ENCODE results near the gene LRRK2.
"Not testable (repeated sequence)": the region's sequence is repeated elsewhere in the genome, so short reads cannot be mapped to it uniquely, and the experiment has no call there.

The LRRK2 gene

DNA sequence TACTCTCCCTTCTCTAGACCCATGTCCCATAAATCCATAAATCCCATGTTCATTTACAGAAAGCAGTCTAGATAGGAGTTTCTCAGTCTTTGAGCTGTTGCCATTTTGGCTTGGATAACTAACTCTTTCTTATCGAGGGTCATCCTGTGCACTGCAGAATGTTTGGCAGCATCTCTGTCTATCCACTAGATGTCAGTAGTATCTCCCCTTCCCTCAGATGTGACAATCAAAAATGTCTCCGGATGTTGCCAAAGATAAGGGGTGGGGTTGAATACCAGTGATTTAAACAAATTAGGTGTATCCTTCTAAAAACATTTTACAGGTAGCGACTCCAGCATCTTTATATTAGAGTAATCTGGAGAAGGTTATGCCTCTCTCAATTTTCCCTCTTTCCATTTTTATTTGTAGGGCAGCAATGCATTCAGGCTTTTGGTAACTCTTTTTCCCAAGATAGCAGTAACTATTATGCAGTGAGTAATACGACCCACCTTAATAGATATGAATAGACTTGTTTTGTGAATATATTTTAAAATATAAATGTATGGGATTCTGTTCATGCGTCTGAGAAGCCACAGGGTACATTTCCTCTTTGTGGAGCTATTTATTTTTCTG lies 100.7 kb downstream of the LRRK2 start:
- no peak for DNase-seq

DNA sequence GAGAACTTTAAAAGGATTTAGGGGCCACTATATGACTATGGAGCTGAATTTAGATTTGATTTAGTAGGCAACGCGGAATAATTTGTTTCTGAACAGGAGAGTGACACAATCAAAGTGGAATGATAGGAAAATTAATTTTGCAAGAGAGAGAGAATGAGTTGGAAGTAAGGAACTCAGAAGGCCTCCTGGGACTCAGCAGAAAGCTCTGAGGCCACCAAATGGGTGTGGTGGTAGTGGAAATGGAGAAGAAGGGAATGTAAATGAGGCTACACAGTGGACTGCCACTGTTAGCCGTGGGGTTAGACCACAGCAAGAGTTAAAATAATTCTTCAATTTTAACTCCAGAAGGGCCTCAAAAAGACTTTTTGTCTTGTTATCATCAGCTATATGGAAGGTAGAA lies 102.7 kb downstream of the LRRK2 start:
- DNase-seq = no peak

DNA sequence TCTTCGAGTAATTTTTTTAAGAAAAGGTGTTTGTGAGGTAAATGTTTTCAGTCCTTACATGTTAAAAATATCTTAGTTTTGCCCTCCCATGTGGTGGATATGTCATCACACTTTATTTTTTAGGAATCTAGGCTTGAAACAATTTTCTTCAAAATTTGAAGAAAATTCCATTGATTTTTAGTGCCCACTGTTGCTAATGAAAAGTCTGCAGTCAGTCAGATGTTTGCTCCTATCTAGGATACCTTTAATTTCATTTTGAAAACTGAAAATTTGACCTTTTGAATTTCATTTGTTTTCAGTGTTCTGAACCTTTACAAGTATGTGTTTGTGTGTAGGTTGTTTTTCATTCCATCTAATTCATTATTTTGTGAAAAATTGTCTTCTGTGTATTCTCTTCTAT lies 105.4 kb downstream of the LRRK2 start:
- DNase-seq = no peak

DNA sequence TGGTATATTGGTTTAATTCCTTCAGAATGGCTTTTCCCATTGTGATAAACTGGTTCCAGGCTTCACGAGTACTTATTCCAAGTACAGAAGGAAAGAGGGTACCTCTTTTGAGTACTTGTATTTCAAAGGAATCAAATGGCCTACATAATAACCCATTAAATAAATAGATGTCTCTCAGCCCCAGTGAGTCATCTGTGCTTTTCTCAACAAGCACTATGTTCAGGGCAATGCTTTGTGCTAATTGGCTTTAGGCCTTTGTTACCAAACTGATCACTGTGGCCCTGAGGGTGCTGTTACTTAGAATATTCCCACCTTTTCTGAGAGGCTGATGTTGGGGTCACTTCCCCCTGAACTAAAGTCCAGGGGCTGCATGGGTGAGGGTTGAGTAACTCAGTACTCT lies 107.1 kb downstream of the LRRK2 start:
- DNase-seq = no peak

DNA sequence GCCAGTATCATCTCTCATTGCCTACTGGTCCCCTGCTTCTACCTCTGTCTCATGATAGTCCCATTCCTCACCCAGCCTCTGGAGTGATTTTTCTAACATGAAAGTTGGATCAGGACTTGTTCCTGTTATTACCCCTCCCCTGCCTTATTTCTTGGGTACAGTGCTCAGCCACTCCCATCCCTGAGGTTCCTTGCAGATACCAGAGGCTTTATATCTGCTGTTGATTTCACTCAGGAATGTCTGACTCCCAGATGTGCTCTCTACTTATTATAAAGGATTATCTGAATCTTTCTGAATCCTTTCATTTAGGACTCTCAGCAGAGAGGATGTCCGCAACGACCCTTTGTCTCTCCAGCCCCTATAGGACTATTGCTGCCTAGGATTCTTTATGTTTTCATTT lies 111.2 kb downstream of the LRRK2 start:
- DNase-seq = no peak

DNA sequence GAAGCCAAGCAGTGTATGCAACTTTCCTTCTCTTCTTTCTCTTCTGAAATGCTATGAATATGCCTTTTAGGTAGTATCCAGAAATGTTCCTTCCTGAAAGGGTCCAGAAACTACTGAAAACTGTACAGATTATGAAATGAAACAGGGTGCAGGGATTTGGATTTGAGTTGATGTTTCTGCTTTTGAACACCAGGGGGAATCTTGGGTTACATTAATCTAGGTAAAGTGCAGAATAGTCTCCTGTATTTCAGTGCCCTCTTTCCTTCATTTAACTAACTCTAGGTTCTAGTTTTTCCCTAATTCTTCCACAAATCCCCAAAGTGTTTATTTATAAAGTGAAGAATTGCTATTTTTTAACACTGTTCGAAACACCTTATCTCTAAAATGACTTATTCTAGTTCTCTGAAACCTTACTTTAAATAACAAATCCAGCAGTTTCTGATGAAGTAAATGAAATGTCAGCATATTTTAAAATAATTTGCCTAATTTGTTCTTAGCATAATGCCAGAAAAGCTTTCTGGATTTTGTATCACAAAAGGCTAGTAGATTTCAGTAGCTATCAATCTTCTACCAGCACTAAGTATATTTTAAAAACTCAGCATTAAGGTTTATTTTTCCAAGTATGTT lies 111.9 kb downstream of the LRRK2 start:
- no peak for DNase-seq

DNA sequence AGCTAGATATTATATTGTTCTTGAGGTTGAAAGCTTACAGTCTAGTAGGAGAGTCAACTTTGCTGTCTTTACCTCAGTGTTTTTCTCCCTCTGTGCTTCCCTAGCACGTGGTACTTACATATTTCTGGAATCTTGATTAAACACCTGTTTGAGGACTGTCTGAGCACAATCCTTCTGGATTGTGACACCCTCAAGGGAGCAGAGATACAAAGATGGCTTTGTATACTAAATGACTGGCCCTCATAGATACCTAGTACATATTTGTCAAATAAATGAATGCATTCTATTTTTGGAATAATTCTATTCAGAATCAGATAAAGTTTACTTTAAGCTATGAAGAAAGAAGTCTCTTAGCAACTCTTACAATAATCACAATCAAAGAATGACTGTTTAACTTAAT lies 113.3 kb downstream of the LRRK2 start:
- no peak for DNase-seq

DNA sequence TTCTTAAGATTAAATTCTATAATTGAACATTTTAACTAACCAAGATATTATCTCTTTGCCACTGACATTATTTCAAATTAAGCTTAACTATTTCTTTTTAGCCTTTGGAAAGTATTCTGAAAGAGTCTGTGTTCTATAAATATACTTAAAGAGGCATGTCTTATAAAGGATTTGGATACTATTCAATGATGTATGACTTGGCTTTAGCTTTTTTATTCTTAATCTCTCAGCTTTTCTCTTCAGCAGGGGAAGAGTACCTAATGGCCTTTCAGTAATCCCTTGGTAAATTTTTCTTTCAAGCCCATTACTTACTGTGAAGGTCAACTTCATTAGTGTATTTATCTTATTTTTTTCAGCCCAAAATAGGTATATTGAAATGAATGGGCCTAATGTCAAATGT lies 113.8 kb downstream of the LRRK2 start:
- no peak for DNase-seq

DNA sequence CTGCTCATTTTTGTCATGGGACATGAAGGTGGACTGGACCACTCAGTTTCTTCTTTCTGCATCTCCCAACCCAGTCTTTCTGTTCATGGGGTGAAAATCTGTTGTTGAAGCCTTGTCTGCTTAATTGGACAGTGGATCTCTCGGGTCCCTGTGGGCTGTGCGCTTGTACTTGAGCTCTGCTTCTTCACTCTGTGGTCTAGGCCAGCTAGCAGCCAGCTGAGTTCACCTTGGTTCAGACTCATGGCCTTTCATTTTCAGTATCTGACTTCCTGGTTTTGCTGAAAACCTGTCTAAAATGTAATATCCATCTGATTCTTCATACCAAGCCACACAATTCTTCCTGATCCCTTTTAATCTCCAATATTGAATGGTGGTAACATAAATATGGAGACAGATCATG lies 117.2 kb downstream of the LRRK2 start:
- DNase-seq = no peak

DNA sequence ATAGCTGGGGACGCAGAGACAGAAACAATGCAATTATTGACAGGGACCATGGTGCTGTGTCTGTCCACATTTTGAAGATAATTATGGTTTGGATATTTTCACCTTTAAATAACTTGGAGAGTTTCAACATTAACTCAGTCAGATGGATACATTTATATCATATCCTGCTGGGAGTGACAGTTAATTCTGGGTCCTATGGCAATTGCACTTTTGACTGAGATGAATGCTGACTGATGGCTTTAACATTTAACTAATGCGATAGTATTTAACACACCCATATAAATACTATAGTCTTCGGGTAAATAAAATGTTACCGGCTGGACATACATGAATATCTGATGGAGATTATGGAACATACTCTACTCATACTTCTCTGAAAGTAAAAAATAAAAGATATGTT lies 118.3 kb downstream of the LRRK2 start:
- no peak for DNase-seq

DNA sequence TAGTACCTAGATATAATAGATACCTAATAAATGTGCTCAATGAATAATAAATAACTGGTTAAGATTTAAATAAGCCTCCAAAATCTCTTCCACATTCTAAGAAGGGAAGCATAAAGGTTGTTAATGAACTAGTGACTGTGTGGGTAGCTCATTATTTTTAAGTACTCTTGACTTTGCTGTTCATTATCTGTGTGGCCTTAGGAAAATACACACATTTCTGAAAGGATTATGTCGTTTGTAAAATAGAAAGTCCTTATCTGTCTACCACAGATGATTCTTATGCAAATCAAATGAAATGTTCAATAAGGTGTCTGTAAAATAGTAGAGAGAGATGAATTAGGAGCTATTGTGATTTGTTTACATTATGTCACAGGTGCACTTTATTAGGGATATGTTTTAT lies 119.5 kb downstream of the LRRK2 start:
- DNase-seq = no peak

DNA sequence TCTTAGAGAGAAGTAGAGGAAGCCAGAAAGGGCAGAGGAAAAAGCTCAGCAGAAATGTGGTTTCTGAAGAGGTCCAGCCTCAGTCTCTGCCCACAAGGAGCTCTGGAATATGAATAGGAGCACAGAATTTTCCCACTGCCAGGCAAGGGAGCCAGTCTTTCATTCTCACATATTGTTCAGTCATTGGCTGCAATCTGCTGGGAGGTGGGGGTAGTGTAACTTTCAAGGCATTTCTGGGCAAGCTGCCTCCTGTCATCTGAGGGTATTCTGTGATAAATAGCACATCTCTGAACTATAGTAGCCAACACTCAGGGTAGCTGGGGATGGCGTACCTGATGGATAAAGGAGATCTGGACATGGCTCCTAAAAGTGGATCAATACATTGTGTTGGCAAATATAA lies 127.2 kb downstream of the LRRK2 start:
- DNase-seq = no peak

DNA sequence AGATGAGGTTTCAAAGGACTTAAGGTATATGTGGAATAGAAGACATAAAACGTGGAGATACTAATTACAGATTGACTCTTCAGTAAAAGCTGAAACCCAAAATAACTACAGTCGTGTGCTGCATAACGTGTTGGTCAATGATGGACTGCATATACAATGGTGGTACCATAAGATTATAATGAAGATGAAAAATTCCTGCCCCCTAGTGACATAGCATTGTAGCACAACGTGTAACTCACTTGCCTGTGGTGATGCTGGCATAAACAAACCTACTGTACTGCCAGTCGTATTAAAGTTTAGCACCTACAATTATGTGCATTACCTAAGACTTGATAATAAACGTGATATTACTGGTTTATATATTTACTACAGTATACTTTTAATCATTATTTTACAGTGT lies 150.3 kb downstream of the LRRK2 start:
- DNase-seq = no peak

DNA sequence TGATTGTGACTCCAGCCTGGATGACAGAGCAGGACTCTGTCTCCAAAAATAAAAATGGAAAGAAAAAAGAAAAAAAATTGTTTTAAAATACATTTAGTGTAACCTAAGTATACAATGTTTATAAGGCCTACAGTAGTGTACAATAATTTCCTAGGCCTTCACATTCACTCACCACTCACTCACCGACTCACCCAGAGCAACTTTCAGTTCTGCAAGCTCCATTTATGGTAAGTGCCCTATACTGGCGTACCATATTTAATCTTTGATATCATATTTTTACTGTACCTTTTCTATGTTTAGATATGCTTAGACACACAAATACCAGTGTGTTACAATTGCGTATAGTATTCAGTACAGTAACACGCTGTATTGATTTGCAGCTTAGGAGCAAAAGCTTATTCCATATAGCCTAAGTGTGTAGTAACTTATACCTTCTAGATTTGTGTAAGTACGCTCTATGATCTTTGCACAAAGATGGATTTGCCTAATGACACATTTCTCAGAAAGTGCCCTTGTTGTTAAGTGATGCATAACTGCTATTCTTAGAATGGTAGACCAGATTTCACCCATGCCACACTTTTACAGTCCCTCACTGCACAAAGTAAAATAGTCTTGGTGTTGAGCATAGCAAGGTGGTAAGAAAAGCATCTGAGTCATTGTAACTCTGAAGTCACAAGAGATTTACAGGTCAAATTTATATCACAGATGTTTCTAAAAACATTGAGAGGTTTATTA lies 151.9 kb downstream of the LRRK2 start:
- DNase-seq = no peak

DNA sequence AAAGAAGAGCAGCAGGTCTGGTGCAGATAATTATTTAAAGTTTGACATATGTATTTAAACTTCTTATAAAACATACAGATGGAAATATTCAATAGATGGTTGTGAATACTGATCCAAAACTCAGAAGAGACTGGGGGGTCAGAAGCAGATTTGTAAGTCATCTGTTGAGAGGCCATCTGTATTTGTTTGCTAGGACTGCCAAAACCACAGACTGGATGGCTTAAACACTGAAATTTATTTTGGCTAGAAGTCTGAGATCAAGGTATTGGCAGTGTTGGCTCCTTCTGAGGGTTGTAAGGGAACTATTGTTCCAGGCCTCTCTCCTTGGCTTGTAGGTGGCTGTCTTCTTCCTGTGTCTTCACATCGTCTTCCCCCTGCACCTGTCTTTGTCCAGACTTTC lies 153.9 kb downstream of the LRRK2 start:
- DNase-seq = no peak

DNA sequence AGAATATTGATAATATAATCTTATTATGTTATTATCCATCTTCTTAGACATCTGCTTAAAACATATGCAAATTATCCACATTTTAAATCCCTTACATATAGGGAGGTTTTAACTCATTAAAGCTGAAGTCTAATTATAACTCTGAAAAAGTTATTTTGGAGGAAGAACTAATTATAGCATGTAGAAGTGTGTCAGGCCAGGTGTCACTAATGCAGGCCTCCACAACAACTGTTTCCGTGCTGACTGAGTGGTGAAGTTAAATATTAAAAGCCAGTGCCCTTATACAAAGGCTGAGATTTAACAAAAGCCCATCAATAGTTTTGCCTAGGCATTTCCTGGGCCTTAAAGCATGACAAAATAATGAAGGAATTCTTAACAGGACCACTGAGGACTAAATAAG lies 157.4 kb downstream of the LRRK2 start:
- DNase-seq = no peak

DNA sequence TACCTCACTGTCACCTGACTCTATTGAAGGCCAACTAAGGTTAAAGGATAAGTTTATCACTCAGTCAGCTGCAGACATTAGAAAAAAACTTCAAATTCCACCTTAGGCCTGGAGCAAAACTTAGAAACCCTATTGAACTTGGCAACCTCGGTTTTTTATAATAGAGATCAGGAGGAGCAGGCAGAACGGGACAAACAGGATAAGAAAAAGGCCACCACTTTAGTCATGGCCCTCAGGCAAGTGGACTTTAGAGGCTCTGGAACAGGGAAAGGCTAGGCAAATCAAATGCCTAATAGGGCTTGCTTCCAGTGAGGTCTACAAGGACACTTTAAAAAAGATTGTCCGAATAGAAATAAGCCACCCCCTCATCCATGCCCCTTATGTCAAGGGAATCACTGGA lies 162.5 kb downstream of the LRRK2 start:
- not testable (repeated sequence) for DNase-seq

DNA sequence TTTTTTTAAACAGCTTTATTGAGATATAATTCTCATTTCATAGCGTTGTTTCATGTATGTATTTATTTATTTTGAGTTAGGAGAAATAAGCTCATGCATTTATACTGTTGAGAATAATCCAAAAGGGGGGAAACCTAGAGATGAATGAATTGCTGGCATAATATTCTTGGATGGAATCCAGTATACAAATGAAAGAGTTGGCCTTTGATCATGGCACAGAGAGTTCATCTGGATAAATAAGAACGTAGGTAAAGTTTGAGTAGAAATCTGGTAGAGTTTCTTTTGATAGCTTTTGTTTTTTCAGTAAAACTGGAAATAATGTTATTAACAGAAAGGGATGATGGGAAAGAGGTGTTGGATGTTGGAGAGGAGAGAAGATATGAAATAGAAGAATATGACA lies 166.2 kb downstream of the LRRK2 start:
- DNase-seq = no peak

DNA sequence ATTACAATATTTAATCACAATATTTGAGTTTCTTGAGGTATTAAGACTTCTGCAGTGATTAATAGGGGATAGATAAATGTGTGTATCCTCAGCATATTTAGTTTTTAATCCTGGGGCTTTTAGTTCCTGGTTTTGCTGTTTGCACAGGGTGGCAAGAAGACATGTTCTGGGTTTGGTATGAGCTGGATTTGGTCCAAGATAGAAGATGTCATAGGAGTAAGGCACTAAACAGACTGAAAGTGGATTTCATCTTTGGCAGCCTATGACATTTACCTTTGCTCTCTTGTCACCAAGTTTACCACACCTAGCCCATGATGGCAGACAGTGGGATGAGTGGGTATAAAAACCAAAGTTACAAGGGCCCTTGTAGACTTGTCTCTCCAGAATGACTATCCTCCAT lies 168.2 kb downstream of the LRRK2 start:
- DNase-seq = no peak

DNA sequence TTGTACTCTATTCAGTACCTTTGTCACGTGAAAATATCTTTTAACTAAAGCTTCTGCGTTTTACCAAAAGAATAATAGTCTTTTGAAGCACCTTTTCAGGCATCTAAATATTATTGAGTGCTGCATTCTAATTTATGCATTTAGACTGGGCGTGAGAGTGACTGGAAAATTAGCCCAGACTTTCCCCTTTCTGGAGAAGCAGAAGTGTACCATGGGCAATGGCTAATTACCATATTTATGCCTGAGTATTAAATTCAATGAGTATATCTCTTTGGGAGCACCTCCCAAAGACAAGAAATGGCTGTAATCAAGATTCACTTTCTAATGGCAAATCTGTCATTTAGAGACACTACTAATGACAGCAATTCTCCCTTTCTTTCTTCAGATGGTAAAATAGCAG lies 174.9 kb downstream of the LRRK2 start:
- DNase-seq = no peak

DNA sequence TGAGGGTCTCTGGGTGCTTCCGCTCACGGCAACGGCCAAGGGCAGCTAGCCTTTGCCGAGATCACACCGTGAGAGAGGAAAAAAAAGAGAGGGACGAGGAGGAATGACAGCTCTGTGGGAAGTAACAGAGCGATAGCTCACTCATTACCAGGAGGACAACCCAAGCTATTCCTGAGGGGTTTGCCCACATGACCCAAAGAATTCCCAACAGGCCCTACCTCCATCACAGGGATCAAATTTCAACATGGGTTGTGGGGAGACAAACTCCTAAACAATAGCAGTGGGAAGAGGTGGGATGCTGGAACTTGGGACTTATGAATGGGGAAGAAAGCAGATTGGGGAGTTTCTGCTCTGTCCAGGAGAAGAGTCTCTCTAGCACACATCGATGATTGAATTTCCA lies 180.6 kb downstream of the LRRK2 start:
- DNase-seq = no peak
